IPS-18a (cell line): Measurements from ENCODE around the gene CHN2.
A peak's percentile ranks its signal among the peaks of the same experiment; 100 is the strongest.

Experiments used
- H3K27ac ChIP-seq: one replicate; pipeline ENCODE4 v1.5.1; 2013; ENCODE audit warnings: low read length
- H3K27me3 ChIP-seq: one replicate; pipeline ENCODE4 v1.6.1; 2013; ENCODE audit warnings: mild to moderate bottlenecking, low read length; ENCODE audit not compliant: control insufficient read depth, insufficient read depth
- H3K36me3 ChIP-seq: one replicate; pipeline ENCODE4 v1.6.1; 2013; ENCODE audit warnings: low read depth, low read length; ENCODE audit not compliant: control insufficient read depth
- H3K4me1 ChIP-seq: one replicate; pipeline ENCODE4 v1.6.1; 2013; ENCODE audit warnings: low read depth, low read length; ENCODE audit not compliant: control insufficient read depth
- H3K4me3 ChIP-seq: one replicate; pipeline ENCODE4 v1.5.1; 2013; ENCODE audit warnings: low read length
- H3K9ac ChIP-seq: one replicate; pipeline ENCODE4 v1.6.1; 2013; ENCODE audit warnings: mild to moderate bottlenecking, low read length, moderate library complexity
- H3K9me3 ChIP-seq: one replicate; pipeline ENCODE4 v1.6.1; 2013; ENCODE audit warnings: low read depth, low read length; ENCODE audit not compliant: control insufficient read depth

Gene CHN2

GRCh38 chr7:29230871-29231345 lies 36.3 kb downstream of the CHN2 start:
- peaks cover 5% of the 10 kb centered on the region for H3K4me1 ChIP-seq
- no peaks in the 10 kb centered on the region for H3K9me3 ChIP-seq
- no peaks in the 10 kb centered on the region for H3K27me3 ChIP-seq
- no peak overlapping the region for H3K4me3 ChIP-seq
- no peak overlapping the region for H3K27ac ChIP-seq
- H3K36me3 ChIP-seq, result no peaks in the 10 kb centered on the region
- H3K9ac ChIP-seq, result no peak overlapping the region

- H3K4me1 ChIP-seq, result peaks cover 5% of the 10 kb centered on the region
- H3K9ac ChIP-seq, result no peak overlapping the region
- H3K9me3 ChIP-seq, result no peaks in the 10 kb centered on the region
- H3K27ac ChIP-seq, result no peak overlapping the region
- H3K27me3 ChIP-seq, result no peaks in the 10 kb centered on the region
- no peak overlapping the region for H3K4me3 ChIP-seq
- H3K36me3 ChIP-seq, result no peaks in the 10 kb centered on the region
Observed at GRCh38 chr7:29231671-29232232, 37.2 kb downstream of the CHN2 start.

GRCh38 chr7:29234438-29234837 lies 39.9 kb downstream of the CHN2 start:
- H3K36me3 ChIP-seq, result no peaks in the 10 kb centered on the region
- H3K27me3 ChIP-seq, result no peaks in the 10 kb centered on the region
- H3K27ac ChIP-seq, result no peak overlapping the region
- no peaks in the 10 kb centered on the region for H3K9me3 ChIP-seq
- H3K9ac ChIP-seq, result no peak overlapping the region
- peaks cover 5% of the 10 kb centered on the region for H3K4me1 ChIP-seq
- no peak overlapping the region for H3K4me3 ChIP-seq

DNA sequence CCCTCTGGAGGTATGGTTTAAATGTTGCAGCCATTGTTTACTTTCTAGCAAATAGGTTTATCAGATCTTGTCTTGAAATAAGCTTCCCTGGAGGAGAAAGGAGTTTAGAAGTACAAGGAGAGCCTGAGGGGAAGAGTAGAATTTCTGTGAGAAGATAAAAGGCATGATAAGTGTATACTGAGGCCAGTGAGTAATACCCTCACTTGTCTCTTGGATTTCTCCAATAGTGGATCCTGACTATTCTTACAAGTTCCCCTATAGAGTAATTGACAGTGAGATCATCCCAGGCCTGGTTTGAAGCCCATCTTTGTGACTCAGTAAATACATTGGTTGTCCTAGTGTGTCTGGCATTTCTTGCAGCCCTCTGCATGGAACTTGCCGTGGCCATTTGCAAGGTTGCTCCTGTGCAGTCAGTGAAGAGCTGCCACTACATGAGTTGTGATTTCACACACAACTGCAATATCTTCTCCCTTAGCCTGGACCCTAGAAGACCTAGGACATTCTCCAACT lies 41.6 kb downstream of the CHN2 start:
- H3K36me3 ChIP-seq, result no peaks in the 10 kb centered on the region
- H3K27ac ChIP-seq, result no peak overlapping the region
- H3K4me1 ChIP-seq, result peaks cover 5% of the 10 kb centered on the region
- no peaks in the 10 kb centered on the region for H3K27me3 ChIP-seq
- H3K4me3 ChIP-seq, result no peak overlapping the region
- no peaks in the 10 kb centered on the region for H3K9me3 ChIP-seq
- no peak overlapping the region for H3K9ac ChIP-seq

- Histone ChIP-seq H3K36me3 (no peaks in the 10 kb centered on the region), H3K27ac (no peak overlapping the region), H3K27me3 (no peaks in the 10 kb centered on the region), H3K9ac (no peak overlapping the region), H3K9me3 (no peaks in the 10 kb centered on the region), H3K4me3 (no peak overlapping the region), H3K4me1 (peaks cover 5% of the 10 kb centered on the region)
Observed at GRCh38 chr7:29236649-29237048, 42.1 kb downstream of the CHN2 start.

DNA sequence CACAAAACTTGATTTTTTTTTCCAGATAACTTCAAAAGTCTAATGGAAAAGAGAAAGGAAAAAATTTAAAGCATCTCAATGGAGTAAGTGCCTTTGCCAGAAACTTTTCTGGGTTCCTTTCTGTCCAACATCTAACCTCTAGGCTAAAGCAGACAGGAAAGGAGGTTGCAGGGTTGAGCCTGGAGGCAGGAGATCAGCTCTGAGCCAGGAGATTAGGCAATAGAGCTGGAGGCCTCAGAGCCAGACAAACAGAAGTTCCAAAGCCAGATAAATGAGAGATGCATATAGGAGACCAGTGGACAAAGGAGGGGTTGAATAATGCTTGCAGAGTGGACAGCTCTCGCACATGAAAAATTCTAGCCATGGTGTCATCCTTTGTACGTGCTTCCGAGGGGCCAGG lies 42.9 kb downstream of the CHN2 start:
- no peaks in the 10 kb centered on the region for H3K9me3 ChIP-seq
- no peak overlapping the region for H3K4me3 ChIP-seq
- H3K27ac ChIP-seq, result no peak overlapping the region
- H3K9ac ChIP-seq, result no peak overlapping the region
- H3K36me3 ChIP-seq, result no peaks in the 10 kb centered on the region
- no peaks in the 10 kb centered on the region for H3K27me3 ChIP-seq
- no peaks in the 10 kb centered on the region for H3K4me1 ChIP-seq

DNA sequence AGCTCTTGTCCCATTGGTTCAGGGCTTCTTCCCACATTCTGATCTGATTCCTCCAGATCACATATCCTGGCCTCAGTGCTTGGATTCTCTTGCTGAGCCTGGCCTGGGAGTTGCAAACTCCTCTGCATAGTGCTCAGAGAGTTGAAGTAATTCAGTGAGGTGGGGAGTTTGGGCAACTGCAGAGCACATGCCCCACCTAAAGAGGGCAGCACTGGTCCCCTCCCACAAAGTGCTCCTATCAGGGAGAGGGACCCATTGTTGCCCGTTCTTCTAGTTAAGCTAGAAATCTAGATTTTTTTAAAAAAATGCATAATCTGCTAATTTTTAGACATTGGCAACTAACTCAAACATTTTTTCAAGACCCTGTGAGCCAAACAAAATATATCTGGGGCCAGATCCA lies 45.1 kb downstream of the CHN2 start:
- Histone ChIP-seq H3K4me3 (no peak overlapping the region), H3K9me3 (no peaks in the 10 kb centered on the region), H3K4me1 (peaks cover 13% of the 10 kb centered on the region), H3K36me3 (no peaks in the 10 kb centered on the region), H3K9ac (no peak overlapping the region), H3K27ac (no peak overlapping the region), H3K27me3 (no peaks in the 10 kb centered on the region)

GRCh38 chr7:29242265-29242664 lies 47.7 kb downstream of the CHN2 start:
- H3K27me3 ChIP-seq, result no peaks in the 10 kb centered on the region
- H3K36me3 ChIP-seq, result no peaks in the 10 kb centered on the region
- peaks cover 13% of the 10 kb centered on the region for H3K4me1 ChIP-seq
- no peak overlapping the region for H3K27ac ChIP-seq
- H3K9me3 ChIP-seq, result no peaks in the 10 kb centered on the region
- H3K9ac ChIP-seq, result no peak overlapping the region
- no peak overlapping the region for H3K4me3 ChIP-seq

DNA sequence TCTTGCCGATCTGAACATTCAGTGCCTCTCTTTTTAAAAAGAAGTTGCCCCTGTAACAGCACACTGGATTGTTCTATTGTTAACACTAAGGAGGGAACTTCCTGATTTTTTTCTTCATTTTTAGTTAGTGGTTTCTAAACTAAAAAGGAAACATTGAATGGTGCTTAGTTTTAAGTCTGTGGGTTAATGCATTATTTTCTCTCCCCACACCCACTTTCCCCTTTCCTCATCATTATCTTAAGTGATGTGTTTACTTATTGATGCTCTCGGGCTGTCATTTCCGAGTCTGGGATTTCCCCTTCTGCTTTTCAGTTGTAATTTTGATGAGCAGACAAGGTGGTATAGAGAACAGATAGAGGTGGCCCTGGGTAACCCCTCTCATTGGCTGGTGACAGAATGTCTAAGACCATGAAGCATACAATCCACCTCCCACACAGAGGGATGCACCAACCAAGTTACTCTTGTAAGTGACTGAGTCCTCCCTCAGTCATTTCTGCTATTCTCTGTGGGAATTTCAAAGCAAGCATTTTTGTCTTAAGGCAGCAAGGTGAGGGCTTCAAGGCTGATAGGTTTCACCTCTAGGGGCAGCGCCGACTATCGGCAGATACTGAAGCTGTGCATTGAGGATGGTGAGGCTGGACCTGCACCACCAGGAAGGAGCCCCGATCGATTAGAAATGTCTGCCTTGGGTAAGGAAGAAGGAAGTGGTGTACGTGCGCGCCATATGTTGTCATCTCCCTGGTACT lies 49.5 kb downstream of the CHN2 start:
- Histone ChIP-seq H3K9ac (no peak overlapping the region), H3K36me3 (no peaks in the 10 kb centered on the region), H3K27me3 (no peaks in the 10 kb centered on the region), H3K4me3 (no peak overlapping the region), H3K9me3 (no peaks in the 10 kb centered on the region), H3K4me1 (peaks cover 13% of the 10 kb centered on the region), H3K27ac (peak overlapping the region; percentile 25)

GRCh38 chr7:29247224-29247962 lies 52.8 kb downstream of the CHN2 start:
- Histone ChIP-seq H3K9ac (no peak overlapping the region), H3K27ac (no peak overlapping the region)

DNA sequence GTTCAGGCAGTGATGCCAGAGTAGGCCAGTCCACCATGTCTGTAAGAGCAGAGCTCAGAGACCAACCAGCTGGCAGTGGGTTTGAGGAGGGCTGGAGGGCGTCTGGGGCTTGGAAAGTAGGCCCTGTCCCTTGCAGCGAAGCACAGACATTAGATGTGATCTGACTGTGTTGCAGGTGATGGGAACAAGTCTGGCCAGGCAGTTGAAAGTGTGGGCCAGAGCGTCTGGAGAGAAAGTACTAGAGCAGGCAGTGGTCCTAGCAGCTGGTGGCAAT lies 53.3 kb downstream of the CHN2 start:
- Histone ChIP-seq H3K9me3 (no peaks in the 10 kb centered on the region), H3K27ac (no peak overlapping the region), H3K27me3 (no peaks in the 10 kb centered on the region), H3K4me1 (peaks cover 13% of the 10 kb centered on the region), H3K9ac (no peak overlapping the region), H3K36me3 (no peaks in the 10 kb centered on the region), H3K4me3 (no peak overlapping the region)

More at GRCh38 chr7:29247224-29247962, 52.8 kb downstream of the CHN2 start:
- Histone ChIP-seq H3K9me3 (no peaks in the 10 kb centered on the region), H3K4me1 (peaks cover 13% of the 10 kb centered on the region), H3K4me3 (no peak overlapping the region), H3K36me3 (no peaks in the 10 kb centered on the region), H3K27me3 (no peaks in the 10 kb centered on the region)
